GM18502 (cell line): ENCODE measurements around the gene NDUFS2.
A peak's percentile ranks its signal among the peaks of the same experiment; 100 is the strongest.

Experiments
- ATAC-seq: cut with Tn5 transposase; IDR thresholded peaks from one replicate; pipeline ENCODE4 v1.9.1; 2021; ENCODE audit warnings: mild to moderate bottlenecking; ENCODE audit not compliant: unreplicated experiment, poor library complexity

Gene NDUFS2

DNA sequence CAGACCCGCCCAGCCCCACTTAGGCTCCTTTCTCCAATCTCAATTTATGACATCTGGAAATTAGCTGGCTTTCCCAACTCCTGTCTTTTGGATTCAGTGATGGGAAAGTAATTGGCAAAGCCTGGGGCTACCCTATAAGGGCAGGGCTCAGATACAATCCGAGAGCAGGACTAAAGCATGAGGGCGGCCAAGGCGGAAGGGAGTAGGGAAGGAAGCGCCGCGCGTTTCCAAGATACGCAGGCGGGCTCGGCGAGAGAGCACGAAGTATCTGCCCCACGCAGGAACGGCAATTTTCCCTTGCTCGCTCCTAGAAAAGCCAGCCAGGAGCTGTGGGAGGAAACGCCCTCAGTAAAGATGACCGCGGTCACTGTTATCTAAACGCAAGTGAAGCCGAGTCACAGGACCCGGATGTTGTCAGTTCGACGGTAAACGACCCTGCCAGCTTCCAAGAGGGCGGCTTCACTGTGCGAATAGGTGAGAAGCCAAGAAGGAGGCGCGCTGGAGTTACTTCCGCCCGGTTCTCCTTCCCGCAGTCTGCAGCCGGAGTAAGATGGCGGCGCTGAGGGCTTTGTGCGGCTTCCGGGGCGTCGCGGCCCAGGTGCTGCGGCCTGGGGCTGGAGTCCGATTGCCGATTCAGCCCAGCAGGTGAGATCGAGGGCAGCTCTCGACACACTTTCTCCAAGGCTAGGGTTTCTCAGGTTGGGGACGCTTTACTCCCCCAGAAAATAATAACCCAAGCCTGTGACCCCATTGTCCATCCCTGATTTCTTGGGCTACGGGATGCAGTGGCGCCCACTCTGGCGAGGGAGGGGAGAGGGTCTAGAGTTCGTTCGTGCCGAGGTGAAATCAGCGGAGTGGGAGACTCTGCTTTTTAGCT, at the start of gene NDUFS2:
Gene NDUFS2, plus strand, starts transcription at position 532 of the 877 bp plus-strand sequence. Its CDS starts 19 bp downstream, at position 551.
- peak; percentile 95 for ATAC-seq

DNA sequence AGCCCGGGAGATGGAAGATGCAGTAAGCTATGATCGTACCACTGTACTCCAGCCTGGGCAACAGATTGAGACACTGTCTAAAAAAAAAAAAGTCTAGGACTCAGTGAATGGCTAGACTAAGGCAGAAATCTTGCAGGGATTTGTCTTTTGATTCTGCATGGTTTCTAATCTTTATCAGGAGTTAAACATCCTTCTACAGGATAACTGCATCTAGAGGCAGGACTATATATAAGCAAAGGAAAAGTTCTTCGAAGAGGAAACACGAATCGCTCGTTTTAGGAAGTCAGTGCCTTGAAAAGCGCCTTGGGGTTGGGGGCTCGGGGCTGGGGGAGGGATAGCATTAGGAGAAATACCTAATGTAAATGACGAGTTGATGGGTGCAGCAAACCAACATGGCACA, 49.0 kb upstream of the NDUFS2 start:
- no peak for ATAC-seq

DNA sequence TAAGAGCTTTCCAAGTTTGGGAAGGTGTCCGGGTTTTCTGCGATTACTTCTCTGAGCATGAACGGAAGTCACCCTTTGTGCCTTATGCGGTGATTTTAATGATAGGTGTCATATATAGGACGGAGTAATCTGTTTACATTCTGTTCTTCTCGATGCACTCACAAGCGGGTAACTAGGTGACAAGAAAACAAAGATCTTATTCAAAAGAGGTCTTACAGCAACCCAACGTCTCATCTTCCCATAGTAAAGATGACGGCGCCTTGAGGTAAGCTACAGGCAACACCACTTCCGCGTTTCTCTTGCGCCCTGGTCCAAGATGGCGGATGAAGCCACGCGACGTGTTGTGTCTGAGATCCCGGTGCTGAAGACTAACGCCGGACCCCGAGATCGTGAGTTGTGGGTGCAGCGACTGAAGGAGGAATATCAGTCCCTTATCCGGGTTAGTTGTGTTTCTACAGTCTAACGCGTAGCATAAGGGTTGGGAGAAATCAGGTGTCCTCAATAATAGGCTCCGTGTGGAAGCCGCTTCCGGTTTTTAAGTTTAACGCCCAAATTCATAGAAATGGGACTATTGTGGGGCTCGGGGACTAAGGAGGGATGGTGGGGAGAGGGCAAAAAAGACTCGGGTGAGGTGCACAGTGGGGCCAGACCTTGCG, 48.4 kb upstream of the NDUFS2 start, which contains the start of gene UFC1:
Gene UFC1, plus strand, starts transcription at position 297 of the 656 bp plus-strand sequence. Its CDS starts 20 bp downstream, at position 317.
- peak; percentile 90 for ATAC-seq

DNA sequence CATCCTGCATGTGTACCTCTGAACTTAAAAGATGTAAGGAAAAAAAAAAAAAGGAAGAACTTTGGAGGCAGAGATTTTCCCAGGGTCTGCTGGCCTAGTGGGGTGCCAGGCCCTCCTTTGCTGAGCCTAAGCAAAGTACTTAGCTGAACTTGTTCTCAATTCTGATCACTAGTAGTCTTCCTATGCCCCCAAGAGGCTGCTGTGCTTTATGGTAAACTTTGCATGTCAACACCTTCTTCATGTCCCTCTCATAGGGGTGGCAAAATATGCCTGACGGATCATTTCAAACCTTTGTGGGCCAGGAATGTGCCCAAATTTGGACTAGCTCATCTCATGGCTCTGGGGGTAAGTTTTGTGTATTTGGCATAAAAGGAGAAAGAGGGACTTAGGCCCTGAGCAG, 44.3 kb upstream of the NDUFS2 start:
- ATAC-seq, result no peak

DNA sequence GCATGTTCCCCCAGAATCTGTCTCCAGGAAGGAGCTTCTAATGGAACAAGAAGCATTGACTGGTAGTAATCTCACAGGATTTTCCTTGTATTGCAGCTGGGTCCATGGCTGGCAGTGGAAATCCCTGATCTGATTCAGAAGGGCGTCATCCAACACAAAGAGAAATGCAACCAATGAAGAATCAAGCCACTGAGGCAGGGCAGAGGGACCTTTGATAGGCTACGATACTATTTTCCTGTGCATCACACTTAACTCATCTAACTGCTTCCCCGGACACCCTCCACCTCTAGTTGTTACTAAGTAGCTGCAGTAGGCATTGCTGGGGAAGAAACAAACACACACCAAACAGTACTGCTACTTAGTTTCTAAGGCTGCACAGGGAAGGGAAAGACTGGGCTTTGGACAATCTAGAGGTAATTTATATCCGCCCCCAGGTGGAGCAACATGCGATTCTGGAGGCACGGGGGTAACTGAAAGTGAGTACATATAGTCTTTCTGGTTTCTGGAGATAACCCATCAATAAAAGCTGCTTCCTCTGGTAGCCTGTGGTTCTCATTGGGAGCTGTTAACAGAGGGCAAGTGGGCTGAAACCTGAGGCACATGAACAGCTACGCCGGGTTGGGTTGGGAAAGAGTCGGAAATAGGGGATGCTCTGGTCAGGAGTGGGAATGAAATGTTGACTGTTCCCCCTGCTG, 43.7 kb upstream of the NDUFS2 start:
- ATAC-seq, result no peak

DNA sequence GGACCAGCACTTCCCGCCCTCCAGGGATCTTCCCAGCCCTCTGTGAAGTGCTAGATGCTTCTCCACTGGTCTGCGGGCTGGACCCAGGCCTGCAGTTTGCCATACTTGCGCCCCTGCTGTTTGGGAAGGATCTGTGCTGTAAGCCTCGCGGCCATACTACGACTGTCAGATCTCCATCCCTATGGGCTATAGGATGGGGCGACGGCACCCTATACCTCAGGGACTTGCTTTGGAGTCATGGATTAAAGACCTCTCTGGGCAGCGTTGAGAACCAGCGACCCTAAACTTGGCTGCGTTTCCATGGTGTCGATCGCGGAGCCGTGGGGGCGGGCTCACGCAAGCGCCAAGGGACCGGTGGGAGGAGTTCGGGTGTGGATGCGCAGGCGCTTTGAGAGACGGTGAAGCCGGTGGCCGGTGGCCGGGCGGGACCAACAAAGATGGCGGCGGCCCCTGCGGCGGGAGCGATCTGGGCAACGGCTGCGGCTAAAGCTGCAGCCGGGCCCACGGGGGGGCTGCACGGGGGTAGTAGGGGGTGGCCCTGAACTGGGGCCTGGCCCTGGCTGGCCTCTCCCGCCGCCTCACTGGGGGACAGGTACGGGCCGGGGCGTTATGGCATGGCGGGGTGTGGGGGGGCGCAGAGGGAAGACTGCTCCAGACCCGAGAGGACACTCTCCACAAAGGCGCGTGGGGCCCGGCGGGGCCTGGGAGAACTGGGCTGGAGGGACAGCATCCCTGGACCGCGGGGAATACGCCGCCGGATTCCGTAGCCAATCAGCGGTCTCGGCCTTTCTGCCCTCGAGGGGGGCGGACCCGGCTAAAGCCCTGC, 42.9 kb upstream of the NDUFS2 start, which contains the start of gene USP21:
Gene USP21, plus strand, starts transcription at position 414 of the 826 bp plus-strand sequence. CDS start 1,141 bp downstream, outside the sequence.
- ATAC-seq, result peak; percentile 81

DNA sequence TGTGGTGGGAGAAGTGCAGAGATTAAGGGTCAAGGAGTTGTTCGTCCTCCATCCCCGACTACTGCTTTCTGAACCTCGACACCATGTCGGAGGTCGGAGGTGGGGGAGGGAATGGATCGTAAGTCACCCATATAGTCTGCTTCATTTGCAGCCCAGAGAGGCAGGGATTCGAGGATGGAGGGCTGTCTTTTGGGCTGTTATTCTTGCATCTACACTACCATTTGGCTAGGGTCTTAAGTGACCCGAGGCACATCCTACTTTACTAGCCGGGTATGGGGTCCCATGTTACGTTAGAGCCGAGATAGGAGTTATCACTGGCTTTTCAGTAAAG, 42.3 kb upstream of the NDUFS2 start:
- ATAC-seq, result no peak

DNA sequence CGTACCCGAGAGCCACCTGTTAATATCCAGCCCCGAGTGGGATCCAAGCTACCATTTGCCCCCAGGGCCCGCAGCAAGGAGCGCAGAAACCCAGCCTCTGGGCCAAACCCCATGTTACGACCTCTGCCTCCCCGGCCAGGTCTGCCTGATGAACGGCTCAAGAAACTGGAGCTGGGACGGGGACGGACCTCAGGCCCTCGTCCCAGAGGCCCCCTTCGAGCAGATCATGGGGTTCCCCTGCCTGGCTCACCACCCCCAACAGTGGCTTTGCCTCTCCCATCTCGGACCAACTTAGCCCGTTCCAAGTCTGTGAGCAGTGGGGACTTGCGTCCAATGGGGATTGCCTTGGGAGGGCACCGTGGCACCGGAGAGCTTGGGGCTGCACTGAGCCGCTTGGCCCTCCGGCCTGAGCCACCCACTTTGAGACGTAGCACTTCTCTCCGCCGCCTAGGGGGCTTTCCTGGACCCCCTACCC, 41.5 kb upstream of the NDUFS2 start:
- ATAC-seq, result no peak

DNA sequence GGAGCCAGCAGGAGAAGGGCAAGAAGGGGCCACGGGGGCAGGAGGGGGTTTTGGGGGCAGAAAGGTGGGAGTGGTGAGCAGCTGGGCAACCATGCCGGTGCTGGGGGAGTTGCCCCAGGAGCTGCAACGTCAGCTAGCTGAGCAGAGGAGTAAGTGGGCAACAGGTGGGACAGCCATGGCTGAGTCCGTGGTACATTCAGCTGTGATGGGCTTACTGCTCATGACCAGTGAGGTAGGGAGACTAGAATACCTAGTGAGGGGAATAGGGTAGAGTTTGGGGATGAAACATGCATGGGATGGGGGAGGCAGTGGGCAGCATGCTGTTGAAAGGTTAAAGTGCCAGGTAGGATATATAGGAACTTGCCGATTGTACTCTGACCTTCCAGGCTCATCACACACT, 40.5 kb upstream of the NDUFS2 start:
- no peak for ATAC-seq

DNA sequence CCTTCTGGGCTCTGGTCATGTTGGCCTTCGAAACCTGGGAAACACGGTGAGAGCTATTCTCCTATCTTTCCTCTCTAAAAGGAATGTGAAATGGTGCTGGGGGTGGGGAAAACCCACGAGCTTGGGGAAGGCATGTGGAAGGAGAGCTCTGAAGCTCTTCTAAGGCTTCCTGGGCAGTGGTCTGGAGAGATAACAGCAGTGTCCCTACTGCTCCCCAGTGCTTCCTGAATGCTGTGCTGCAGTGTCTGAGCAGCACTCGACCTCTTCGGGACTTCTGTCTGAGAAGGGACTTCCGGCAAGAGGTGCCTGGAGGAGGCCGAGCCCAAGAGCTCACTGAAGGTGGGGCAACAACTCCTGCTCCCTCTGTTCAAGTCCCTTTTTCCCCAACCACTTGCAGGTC, 40.1 kb upstream of the NDUFS2 start:
- ATAC-seq, result no peak

DNA sequence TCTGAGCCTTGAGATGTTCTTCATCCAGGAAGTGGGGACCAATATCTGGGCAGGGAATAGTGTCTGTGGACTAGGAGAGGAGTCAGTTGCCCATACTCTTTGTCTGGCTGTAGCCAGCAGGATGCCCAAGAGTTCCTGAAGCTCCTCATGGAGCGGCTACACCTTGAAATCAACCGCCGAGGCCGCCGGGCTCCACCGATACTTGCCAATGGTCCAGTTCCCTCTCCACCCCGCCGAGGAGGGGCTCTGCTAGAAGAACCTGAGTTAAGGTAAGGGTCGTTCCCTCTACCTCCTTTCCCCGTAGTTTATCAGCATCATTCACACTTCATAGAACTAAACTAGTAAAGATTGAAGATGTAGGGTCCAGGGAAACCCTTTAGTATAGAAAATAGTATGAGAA, 39.4 kb upstream of the NDUFS2 start:
- no peak for ATAC-seq

DNA sequence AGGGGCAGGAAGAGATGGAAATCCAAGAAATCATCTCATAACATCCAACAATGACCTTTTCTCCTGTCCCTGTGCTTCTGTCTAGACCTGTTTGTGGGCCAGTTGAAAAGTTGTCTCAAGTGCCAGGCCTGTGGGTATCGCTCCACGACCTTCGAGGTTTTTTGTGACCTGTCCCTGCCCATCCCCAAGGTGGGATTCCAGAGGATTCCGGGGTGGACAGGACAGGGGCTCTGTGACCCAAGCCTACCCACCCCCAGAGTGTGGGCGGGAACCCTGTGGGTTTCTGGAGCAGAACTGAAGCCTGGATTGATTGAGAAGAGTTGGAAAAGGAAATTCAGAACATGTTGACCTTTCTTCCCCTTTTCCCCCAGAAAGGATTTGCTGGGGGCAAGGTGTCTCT, 38.4 kb upstream of the NDUFS2 start:
- no peak for ATAC-seq

DNA sequence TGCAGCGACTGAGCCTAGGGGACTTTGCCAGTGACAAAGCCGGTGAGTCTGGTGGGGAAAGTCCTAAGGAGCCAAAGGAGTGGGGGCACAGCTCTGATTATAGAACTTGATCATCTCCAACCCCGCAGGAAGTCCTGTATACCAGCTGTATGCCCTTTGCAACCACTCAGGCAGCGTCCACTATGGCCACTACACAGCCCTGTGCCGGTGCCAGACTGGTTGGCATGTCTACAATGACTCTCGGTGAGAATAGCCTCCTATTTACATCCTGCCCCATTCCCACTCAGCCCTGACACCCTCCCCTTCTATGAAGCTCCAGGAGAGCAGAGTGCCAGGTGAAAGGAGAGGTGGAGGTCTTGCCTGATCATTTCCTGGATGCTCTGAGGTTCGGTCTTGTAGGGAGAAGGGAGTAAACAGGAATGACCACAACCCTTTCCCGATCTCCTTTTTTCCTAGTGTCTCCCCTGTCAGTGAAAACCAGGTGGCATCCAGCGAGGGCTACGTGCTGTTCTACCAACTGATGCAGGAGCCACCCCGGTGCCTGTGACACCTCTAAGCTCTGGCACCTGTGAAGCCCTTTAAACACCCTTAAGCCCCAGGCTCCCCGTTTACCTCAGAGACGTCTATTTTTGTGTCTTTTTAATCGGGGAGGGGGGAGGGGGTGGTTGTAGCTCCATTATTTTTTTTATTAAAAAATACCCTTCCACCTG, 37.1 kb upstream of the NDUFS2 start:
- ATAC-seq, result no peak

DNA sequence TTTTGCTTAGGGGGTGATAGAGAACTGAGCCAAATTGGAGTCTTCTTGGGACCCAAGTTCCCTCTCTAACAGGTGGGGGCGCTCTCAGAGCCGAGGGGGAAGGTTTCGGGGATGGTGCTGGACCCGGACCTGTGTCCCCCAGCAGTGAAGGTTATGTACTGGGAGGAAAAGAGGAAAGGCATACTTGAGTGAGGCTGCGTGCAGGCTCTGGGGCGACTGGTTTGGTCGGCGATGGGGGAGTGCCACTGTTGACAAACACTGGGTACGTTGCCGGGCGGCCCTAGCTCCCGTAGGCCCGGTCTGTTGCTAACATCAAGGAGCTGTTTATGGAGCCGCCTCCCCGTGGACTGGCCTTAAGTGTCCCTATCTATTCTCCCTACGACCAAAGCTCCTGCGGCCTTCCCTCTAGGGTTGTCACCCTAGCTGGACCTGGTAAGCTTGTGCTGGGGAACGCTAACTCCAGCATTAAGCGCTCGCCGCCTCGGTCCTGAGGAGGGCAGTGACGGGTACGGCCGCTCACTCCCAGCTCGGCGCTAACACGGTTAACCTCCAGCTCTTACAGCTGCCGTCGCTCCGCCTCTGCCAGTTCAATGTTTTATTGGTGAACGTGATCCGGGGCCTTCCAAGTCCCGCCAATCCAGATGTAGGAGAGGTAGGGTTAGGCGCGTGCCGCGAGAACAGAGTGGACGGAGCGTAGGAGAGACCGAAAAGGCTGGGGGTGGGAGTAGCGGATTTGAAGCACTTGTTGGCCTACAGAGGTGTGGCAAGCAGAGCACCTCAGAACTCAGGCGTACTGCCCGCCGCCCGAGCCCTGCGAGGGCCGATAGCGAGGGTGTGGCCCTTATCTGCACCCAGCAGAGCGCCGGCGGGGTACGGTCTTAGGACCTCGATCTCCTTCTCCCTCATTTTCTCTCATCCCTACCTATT, 36.2 kb upstream of the NDUFS2 start, which contains the start of gene PPOX:
Gene PPOX, plus strand, starts transcription at position 685 of the 927 bp plus-strand sequence. CDS start 422 bp downstream, outside the sequence.
- peak; percentile 91 for ATAC-seq

DNA sequence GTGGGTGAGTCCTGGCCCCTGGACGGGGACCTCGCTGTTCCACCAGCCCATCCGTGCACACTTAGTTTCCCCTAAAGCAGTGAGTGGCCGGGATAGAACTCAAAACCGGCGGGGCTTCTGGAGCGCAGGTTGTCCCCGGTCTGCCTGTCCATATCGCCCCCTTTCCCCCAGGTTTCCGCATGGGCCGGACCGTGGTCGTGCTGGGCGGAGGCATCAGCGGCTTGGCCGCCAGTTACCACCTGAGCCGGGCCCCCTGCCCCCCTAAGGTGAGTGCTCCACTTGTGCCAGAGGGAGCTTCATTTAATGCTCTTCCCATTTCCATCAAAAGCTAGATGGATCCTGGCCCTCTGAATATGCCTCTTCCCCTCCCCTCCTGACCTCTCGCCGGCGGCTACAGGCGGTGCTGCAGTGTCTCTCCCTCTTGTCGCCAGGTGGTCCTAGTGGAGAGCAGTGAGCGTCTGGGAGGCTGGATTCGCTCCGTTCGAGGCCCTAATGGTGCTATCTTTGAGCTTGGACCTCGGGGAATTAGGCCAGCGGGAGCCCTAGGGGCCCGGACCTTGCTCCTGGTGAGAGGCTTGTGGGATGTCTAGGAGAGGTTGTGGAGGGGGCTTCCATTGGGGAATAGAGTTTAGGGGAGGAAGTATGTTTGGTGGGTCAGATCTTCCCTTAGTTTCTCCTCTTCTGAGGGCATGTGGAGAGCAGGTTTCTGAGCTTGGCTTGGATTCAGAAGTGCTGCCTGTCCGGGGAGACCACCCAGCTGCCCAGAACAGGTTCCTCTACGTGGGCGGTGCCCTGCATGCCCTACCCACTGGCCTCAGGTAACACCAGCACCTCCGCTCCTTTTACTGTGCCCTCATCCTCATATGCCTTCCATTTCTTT, 35.3 kb upstream of the NDUFS2 start:
- no peak for ATAC-seq

DNA sequence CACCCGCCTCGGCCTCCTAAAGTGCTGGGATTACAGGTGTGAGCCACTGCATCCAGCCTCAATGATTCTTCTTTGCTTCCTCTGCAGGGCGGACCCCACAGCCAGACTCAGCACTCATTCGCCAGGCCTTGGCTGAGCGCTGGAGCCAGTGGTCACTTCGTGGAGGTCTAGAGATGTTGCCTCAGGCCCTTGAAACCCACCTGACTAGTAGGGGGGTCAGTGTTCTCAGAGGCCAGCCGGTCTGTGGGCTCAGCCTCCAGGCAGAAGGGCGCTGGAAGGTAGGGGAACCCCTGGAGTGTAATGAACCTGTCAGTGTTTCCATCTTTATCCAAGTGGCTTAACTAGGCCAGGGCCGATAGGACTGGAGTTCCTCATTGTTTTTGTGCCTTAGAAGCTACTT, 33.3 kb upstream of the NDUFS2 start:
- ATAC-seq, result no peak

DNA sequence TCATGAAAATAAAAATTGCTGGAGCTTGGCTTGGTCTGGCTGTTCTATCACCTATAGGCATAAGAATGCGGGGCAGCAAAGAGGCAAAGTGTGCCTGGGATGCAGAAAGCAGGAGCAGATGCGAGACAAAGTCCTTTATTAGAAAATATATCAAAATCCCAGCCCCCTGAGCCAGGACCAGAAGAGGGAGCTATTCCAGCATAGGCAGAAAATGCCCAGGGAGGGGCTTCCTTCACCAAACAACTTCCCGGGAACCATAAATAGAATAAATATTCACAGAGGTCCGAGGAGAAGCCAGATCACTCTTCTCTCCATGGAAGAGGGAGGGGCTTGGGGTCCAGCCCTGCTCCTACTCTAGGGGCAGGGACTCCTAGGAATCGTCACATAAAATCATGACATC, 31.0 kb upstream of the NDUFS2 start:
- ATAC-seq, result no peak
